Renal cortical epithelial cell (primary cell): Measurements from ENCODE around the gene ESPL1. TPM values are rescaled to one million over a fixed set of nuclear protein-coding genes. Genes with fewer than 3 reads are reported as not detected.

Experiments
- DNase-seq: peaks from one replicate; pipeline ENCODE4 v3.0.0-alpha.2; 2011; ENCODE audit warnings: low read depth
- total RNA-seq: library from RNA; depleted of rRNA; stranded (reverse); fragments of >200 nt; gene quantifications from 2 replicates; pipeline ENCODE4 v1.2.3, GENCODE V29; 2014

The ESPL1 gene
- total RNA-seq: 0.70 and 2.4 TPM in 2 replicates

DNA sequence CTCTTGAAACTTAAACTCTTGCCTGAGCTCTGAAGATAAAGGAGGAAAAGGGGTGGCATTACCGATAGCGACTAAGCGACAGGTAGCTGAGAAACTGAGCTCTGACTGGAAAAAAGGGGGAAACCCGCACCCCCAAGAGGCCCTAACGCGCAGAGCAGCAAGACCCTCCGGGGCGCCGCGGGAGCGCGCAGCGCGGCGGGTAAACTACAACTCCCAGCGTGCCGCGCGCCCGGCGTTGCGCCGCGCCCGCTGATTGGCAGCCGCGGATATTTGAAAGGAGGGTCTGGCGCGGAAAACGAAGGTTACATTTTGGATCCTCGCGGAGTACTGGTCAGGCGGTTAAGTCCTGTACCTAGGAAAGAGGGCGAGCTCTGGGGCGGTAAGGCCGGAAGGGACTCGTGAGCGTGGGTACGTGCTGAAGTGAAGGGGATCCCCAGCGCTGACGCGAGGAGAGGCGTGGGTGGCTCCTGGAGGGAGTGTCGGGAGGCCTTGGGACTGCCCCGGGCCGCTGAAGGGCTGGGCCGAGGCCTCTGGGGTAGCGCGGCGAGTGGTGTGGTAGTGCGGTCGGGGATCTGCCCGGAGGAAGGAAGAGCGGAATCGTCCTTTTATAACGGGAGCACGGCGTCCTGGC, at the start of gene ESPL1:
ESPL1 (plus strand) TSS at position 301 of the 631 bp plus-strand sequence. CDS start 468 bp downstream, outside the sequence.
- peak; percentile 50 for DNase-seq

DNA sequence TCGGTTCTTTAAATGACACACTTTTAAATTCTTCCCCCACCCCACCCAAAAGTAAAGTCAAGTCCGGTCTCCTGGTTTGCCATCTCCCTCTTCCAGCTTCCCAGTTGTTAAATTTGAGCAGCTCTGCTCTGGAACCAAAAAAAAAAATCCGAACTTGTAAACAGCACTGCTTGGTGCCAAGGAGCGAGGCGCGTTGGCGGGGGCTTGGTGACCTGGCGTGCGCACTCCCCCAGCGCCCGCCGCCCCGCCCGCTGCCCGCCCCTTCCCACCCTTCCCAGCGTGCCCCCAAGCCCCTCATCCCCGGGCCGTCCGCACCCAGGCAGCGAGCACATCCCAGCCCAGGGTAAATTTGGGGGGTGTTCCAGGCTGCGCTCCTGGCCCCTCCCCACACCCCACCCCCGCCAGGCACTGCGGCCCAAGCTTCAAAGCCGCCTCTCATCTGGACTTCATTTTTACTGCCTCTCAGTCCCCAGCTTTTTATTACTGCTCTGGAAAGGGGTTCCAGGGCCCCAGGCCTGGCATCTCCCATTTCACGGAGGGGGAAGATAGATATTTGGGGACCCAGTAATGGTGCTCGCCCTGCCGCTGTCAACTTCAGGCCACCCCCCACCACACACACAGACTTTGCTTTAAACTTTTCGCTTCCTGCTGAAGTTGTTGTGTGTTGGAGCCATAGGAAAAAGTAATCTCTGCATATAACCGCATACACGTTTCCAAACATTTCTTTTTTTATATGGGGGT, 49.4 kb upstream of the ESPL1 start:
- DNase-seq: no peak

DNA sequence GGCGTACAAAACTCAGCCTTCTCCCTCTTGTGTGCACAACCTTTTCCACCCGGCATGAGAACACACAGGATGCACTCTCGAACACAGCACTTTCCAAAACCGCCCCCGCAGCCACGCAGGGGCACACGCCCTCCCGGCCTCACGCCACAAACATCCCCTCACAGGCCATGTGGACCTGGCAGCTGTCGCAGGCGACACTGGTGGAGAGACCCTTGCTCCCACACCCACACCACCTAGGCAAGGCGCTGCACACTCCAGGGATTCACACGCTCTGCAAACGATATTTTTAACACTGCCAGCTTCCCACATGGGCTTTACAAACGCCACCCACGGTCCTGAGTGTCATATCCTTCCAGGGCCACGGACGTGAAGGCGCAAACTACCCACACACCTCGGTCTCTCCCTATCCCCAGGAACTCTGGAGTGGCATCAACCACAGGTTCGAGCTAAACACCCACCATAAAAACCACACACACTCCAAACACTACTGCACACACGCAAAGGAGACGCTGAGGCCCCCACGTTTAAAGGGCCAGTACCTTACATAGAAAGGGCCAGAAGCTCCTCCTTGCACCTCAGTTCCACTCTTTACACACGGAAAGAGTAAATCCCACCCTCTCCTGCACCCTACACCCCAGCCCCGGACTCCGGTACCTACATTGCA, 48.7 kb upstream of the ESPL1 start:
- DNase-seq: peak; percentile 32

DNA sequence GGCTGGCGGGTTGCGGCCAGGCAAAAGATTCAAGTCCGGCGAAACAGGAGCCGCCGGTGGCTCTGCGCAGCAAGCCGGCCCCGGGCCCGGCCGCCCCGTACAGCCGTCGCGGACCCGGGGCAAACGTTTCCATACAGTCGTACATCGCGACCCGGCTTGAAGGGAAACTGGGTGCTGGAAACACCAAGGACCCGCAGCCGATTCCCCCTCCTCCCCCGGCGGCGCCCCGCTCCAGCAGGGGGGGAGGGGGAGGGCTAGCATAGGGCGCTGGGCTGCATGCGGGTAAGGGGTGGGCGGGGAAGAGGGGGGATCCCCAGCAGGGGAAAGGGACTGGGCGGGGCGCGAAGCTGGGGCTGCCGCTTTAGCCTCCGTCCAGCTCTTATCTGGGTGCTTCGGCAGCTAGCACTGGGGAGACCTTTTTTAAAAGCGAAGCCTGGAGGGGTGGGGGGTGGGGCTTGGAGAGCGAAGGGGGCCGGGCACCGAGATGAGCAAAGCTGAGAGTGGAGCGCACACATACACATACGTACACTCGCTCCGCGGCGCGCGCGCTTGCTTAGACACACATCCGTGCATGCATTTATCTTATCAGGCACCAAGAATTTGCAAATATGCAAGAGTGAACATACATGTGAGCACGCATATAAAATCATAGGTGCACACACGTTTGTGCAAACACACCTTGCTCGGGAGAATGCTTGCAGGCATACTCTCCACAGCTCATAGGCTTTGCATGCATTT, 48.0 kb upstream of the ESPL1 start:
- DNase-seq: peak; percentile 26

DNA sequence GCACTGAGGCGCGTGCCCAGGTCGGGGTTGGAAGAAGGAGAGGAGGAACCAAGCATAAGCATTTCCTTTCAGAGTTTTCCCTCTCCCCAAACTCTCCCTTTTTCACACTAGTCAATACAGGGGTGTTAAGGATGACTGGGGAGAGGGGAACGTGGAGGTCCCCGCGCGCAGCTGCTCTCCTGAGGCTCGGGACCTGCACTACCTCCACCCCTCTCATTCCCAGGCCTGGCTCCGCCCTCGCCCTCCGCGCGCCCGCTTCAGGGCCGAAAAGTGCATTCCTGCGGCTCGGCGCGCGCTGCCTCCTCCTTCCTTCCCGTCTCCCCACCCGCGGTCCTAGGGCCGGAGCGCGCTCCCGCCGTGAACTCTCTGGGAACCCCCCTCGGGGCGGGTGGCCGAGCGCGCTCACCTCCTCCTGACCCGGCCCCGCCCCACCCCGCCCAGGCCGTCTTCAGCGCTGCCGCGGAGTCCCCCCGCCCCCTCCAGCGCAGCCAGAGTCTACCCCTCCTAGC, 47.4 kb upstream of the ESPL1 start:
- DNase-seq: peak; percentile 67

DNA sequence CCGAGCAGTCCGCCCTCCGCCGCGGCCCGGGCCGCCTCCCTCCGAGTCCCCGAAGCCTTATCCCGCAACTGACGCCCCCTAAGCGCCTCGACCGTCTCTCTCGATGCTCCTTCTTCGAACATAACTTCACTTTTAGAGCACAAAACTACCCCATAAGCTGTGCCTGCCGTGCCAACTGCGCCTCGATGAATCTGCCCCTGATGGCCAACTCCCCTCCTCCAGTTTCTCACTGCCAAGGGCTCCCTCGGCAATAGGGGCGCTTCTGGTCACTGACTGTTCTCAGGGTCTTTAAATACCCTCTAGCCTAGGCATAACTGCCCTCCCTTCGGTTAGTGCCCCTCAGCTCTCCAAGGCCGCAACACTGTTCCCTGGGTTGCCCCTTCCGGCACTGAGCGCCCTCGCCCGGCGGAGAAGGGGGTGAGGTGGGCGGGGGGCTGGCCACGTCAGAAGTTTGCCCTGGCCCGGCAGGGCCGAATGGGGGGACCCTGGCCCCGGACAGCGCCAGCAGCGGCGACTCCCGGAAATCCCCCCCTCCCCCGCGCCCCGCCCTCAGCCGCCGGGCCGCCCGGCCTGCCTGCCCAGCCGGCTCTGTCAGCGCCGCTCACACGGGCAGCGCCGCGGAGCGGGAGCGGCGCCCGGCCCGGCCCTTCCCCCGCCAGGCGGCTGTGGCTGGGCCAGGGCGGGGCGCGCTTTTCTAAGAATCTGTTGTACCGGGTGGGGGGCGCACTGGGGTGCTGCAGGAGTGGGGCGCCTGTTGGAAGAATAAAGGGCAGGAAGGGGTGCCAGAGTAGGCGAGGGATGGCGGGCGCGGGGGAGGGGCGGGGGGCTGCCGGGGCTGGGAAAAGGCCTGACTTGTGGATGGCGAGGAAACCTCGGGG, 46.7 kb upstream of the ESPL1 start:
- no peak for DNase-seq

DNA sequence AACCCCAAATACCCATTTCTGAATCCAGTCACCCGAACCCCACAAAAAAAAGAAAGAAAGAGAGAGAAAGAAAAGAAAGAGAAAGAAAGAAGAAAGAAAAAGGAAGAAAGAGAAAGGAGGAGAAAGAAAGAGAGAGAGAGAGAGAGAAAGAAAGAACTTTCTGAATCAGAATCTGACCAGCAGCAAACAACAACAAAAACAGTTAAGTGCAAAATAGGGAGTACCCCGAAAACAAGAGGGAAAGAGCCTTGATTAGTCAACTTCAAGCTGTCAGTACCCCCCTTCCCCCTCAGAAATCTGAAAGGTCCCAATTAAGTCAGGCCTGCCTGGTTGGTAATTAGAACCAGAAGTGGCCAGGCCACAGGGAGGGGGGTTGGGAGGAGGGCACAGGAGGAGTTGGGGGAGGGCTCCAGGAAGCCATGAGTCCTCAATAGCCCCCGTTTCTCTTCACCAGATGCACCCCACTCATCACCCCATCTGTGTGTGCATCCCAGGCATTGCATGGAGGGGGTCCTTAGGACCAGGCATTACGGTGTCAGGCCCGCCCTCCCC, 45.9 kb upstream of the ESPL1 start:
- DNase-seq: no peak

DNA sequence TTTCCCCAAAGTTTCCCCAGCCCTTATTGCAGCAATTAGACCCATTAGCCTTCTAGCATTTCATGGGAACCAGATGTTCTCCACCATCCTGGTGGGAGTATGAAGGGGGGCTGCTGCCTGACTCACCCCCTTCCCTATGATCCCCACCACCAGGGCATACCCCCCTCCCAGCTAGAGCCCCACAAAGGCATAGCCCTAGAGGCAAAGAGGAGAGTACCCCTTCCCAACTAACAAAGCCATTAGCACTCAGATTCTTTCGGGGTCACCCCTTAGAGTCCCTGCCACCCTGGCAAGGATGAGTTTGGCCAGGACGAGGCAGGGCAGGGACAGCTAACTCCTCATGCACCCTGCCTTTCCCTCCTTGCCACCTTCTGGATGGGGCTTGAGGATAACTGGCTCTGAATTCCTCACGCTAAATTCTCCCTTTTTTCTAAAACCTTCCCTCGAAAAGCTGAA, 45.3 kb upstream of the ESPL1 start:
- DNase-seq: no peak

DNA sequence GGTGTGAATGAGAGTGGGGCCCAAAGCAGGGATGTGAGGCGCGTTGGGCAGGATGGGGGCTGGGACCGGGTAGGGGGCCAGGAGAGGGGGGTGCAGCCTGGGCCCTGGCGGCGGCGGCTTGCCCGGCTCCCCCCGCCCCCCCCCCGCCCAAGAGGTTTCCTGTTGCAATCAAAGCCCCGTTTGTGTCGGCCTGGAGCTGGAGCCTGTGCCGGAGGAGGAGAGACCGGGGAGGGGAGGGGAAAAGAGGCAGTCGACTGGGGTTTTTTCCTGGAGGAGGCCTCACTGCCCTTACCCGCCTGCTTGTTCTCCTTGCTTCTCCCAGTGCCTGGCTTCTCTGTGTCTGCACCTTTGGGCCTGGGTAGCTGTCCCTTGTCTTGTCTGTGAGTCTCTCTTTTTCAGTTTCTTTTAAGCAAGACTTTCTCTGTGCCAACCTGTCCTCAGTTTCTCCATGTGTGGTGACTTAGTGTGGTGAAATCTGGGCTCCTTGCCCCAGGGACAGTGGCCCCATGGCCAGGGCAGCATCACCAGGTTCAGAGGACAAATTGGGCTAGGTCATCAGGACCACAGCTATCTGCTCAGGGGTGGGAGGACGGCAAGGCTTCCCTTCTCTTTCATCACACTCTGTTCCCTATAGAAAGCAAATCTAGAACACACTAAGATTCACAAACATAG, 44.6 kb upstream of the ESPL1 start:
- no peak for DNase-seq

DNA sequence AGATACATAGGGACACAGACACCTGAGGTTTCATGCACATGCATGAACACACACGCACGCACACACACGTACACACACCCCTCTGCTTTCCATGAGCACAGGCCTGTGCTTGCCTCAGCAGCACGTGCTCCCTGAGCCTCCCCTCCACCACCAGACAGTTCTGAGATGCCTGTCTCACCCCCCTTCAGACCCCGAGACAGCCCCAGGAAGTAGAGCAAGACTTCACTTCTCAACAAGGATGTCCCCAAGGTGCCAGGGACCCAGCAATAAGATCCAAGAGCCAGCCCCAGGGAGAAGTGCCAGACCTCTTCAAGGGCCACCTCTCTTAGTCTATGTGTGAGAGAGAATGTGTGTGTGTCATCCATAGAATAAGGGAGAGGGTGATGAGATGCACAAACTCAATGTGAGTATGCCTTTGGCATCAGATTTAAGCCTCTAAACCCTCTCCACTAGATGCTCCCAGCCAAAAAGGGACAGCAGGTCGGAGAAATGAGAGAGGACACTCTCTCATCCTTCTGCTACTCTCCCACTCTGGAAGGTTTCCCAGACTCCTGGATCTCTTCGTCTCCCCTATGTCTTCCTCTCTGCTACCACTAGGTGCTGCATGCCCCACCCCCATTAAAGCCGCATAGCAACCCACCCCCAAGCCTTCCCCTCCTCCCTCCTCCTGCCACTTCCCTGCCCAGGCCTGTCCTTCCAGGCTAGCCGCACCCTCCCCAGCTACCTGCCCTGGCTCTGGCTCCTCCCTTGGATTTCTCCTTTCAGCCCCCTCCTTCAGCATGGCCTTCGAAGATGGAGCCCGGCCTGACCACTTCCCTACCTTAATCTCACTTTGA, 43.8 kb upstream of the ESPL1 start:
- no peak for DNase-seq

DNA sequence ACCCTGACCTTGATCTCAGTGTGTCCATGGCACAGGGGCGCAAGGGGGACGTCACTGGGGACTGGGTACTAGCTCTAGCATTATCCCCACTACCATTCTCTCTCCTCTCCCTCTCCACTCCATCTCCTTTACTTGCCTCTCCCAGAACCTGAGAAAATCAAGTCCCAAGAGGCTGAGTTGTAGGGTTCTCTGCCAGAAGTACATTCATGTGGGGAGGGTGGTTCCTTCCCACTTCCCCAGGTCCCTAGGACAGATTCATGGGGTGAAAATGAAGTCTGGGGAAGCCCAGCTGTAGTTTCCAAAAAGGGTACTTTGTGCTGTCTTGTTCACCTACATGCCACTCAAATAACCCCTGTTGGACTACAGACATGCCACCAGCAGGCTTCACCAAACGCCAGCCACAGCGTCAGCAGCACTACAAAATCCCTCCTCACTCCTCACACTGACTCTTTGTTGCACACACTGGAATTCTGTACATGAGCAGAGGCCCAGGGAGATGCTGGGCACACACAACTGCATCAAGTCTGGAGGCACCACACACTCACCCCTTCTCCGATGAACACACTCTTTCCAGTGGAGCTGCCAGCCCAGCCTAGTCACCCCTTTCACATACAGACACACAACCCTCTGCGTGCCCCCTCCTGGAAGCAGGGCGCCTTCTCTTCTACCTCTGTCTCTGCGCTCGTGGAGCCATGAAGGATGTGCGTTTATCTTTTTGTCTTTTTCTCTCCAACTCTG, 43.0 kb upstream of the ESPL1 start:
- no peak for DNase-seq

DNA sequence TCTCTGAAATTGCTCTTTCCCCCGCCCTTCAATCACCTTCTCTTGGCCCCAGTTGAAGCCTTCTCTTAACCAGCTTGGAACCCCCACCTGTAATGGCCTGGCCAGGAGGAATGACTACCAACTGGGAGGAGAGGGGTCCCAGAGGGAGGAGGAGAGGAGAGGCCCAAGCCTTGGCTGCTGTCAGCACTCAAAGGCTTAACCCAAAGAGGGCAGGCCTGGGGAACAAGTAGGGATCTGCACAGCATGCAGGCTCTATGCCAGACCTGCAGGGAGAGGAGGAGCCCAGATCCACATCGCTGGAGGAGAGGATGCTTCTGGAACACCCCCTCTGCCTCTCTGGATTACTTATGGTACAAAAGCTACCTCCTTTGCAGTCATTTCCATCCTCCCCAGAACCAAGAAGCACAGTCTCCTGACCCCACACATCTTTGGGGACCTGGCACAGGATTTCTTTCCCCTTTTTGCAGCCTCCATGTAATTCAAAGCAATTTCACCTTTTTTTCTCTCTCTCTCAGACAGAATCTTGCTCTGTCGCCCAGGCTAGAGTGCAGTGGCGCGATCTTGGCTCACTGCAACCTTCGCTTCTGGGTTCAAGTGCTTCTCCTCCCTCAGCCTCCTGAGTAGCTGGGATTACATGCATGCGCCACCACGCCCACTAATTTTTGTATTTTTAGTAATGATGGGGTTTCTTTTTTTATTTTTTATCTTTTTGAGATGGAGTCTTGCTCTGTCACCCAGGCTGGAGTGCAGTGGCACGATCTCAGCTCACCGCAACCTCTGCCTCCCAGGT, 42.3 kb upstream of the ESPL1 start:
- DNase-seq: no peak

DNA sequence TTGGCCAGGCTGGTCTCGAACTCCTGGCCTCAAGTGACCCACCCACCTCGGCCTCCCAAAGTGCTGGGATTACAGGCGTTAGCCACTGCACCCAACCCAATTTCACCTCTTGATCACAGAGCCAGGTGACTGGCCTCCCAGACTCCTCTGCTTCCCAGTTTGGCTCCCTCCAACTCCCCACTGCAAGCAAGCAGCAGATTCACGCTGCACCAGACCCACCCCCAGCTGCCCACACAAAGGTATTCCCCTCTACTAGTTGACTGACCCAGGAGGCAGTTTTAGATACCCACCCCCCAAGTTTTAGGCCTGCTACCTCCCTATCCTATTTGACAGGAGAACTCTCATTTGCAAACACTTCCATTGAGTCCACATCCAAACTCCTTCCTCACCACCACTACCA, 41.3 kb upstream of the ESPL1 start:
- DNase-seq: no peak

DNA sequence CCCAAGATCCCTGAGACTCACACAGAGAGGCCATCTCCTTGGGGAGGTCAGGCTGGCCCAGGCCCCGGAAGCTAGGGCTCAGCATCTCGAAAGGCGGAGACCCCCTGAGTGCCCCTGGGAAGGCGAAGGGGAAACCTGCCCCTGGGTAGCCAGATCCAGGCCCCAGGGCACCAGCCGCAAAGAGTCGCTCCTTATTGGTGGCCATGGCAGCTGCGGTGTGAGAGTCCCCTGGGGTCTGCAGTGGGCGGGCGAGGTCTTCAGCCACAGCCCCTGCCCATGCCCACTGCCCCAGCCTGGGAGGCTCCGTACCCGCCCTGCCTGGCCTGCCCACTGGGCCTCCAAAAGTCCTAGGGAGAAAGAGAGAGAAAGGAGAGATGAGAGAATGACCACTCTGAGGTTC, 40.8 kb upstream of the ESPL1 start:
- no peak for DNase-seq

DNA sequence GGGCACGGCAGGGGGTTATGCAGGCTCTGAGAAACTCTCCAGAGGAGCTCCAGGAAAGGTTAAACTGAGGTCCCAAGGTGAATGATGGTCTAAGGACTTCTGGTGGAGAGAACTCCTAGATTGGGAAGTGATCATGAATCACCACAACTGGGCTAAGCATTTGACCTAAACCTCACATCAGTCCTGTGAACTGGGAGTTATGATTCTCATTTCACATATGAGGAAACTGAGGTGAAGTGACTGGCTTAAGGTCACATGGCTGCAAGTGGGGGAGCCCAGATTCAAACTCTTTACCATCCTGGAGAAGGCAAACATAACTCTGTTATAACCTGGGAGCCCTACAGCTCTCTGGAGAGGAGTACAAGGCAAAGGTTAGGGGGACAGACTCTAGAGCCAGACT, 40.3 kb upstream of the ESPL1 start:
- DNase-seq: no peak

DNA sequence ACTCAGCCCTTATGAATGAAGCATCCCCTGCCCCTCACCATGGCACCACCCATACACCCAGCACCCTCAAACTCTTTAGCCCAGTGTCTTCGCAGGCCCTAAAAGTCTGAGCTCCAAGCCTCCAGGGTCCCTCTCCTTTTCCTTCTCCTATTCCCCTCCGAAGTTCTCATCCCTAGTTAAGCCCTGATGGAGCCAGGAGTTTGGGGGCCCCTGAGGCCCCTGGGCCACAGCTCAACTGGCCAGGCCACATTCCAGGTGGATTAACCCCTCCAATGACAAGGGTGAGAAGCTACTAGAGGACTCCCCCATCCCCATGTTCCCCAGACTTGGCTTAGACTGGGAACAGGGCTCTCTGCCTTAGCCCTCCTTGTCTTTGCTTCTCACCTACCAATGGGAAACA, 38.6 kb upstream of the ESPL1 start:
- DNase-seq: no peak

DNA sequence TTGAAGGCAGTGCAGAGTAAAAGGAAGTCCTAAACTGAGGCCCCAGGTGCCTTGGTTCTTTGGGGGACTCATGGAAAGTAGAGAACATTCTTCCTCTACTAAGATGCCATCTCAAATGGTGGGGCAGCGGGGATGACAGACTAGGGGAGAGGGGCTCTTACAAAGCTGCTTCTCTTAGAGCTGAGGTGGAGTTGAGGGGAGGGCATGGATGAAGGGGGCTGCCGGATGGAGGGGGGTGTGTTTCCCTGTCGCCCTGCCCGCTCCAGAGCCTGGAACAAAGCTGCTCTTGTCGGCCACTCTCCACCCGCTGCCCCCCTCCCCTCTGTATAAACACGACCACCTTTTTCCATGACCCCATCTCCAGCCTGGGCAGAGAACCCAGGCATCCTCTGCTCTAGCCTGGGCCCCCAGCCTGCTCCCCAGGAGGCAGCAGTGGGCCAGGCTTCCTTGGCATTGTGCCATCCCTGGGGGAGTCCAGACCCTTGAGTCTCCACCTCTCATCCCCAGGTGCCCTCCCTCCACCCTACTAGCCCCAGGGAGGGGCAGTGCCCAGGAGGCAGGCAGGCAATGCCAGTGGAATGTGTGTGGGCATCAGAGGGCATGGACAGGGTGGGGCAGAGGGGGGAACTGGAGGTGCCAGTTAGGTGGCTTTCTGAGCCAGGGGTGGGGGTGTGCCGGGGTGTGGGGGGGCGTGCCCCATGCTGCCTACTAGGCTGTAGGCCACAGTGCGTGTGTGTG, 37.8 kb upstream of the ESPL1 start:
- DNase-seq: peak; percentile 62
